DMS153 treated with DMSO at 0.1 percent for 48 hours (cell line): ENCODE data around the gene TNFRSF14.

Experiments
- DNase-seq: peaks from one replicate; lab custom pipeline; 2025; ENCODE audit not compliant: unreplicated experiment; lab: John Stamatoyannopoulos, UW

TNFRSF14 gene

DNA sequence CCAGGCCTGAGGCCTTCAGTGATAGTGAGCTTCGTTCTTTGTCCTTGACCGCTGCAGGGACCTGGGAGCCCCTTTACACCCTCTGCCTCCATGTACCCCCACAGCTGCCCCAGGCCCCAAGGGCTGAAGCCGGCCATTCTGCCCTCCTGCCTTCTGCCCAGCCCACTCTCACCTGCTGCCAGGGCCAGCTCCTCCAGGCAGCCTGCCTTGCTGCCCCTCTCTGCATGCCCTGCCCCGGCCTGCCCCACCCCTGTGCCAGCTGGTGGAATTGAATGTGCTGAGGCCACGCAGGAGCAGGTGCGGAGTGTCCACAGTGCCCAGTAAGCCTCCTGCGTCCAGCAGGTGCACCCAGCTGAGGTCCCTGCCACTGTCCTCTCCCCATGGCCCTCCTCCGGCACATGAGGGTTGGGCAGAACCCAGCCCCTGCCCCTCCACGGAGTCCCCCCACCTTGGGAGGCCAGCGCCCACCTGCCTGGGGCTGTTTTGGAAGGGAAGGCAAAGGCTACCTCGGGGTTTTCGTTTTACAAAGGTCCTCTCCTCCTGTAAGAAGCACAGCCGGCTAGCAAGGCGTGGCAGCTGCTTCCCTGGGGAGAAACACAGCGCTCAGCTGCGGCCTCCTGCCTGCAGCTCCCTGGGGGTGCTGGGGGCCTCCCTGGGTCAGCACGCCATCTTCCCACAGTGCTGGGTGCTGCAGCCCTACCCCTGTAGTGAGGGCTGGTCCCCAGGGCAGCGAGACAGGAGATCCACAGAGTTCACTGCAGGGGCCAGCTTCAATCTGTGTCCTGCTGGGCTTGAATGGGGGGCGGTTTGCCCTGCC is 55.7 kb downstream of the TNFRSF14 start:
- DNase-seq: no peak

DNA sequence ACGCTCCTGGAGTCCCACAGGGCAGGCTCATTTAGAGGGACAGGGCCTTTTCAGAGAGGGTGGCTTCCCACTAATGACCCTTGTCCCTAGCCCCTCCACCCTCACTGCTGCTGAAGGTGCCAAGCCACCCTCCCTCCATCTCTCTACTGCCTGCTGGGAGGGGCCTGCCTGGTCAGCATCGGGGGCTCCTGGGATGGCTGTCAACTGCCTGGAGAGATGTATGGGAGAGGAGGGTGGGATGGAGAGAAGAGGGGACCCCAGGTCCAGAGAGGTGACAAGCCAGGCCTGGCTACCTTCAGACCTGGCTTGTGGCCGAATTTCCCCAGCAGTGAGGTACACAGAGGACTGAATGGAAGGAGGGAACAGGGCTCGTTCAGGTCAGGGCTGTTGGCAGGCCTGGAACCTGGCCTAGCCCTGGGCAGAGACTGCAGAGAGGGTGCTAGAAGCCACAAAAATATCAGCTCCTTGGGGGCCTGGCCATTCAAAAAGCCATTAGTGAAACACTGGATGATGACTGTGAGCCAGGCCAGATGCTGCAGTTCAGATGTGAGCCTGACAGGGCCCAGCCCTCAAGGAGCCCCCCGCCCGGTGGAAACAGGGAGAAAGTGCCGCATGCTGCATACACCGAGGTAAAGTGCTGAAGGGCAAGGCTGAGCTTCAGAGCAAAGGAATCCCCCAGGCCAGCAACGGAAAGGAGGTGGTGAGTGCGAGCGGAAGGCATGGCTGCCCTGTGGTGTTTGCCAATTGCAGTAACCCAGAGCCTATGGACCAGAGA is 56.6 kb downstream of the TNFRSF14 start:
- no peak for DNase-seq
